Fibroblast of gingiva (primary cell): ENCODE data around the gene OSBP2.

Experiments used
- DNase-seq: peaks from one replicate; pipeline ENCODE4 v3.0.0-alpha.2; 2011; ENCODE audit warnings: low read depth

Gene OSBP2

GRCh38 chr22:30881361-30882183, 186.9 kb downstream of the OSBP2 start:
- DNase-seq, result no peak

DNA sequence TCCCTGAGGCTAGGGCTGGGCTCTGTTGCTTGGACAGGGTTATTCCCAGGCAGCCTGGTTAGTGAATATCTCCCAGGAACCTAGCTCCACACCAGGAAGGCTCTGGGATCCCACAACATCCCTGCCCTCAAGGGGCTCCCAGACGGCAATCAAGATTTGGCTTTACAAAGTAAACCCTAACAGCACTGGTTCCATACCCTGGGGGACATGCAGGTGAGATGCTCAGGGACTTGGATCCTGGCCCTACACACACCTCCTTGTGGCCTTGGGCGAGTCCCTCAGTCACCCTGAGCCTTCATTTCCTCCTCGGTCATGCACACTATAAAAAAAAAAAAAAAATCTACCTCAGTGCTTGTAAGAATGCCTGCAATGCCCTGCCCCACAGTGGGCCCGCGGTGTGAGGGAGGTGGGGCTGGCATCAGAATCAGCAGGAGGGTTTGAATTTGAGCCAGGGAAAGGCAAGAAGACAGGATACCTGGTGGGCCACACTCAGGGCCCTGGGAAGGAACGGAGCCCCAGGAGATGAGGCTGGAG, 187.6 kb downstream of the OSBP2 start:
- no peak for DNase-seq

GRCh38 chr22:30882974-30883533, 188.4 kb downstream of the OSBP2 start:
- DNase-seq, result no peak

GRCh38 chr22:30883586-30884145, 189.0 kb downstream of the OSBP2 start:
- no peak for DNase-seq

GRCh38 chr22:30884211-30885000, 189.7 kb downstream of the OSBP2 start:
- no peak for DNase-seq

DNA sequence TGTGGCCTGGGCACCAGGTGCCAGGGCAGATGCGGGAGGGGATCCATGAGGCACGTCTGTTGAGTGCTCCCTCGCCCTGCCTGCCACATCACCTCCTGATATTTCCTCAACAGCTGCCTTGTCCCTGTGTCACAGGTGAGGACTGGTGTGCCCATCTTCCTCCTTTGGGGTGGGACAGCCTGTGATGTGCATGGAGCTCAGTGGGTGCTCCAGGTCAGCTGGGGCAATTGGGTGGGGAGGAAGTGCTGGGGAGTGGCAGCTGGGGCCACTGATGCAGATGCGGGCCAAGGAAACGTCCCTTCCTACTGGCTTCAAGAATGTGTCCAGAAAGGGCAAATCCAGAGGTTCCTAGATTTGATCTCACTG, 190.3 kb downstream of the OSBP2 start:
- DNase-seq, result no peak

GRCh38 chr22:30885591-30885990, 190.9 kb downstream of the OSBP2 start:
- DNase-seq, result no peak

DNA sequence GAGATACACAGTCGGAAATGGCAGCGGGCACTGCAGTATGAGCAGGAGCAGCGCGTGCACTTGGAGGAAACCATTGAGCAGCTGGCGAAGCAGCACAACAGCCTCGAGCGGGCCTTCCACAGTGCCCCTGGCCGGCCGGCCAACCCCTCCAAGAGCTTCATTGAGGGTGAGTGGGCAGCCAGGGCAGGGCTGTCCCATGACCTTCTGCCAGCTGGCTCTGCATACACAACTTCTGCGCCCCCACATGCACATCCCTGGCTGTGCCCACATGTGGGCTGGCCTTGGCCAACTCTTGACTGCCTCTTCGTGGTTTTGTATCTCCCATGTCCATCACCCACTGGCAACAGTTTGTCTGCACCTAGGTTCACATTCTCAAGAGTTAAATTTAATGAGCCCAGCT, 192.8 kb downstream of the OSBP2 start:
- DNase-seq, result no peak

GRCh38 chr22:30887861-30888260, 193.2 kb downstream of the OSBP2 start:
- DNase-seq, result no peak

DNA sequence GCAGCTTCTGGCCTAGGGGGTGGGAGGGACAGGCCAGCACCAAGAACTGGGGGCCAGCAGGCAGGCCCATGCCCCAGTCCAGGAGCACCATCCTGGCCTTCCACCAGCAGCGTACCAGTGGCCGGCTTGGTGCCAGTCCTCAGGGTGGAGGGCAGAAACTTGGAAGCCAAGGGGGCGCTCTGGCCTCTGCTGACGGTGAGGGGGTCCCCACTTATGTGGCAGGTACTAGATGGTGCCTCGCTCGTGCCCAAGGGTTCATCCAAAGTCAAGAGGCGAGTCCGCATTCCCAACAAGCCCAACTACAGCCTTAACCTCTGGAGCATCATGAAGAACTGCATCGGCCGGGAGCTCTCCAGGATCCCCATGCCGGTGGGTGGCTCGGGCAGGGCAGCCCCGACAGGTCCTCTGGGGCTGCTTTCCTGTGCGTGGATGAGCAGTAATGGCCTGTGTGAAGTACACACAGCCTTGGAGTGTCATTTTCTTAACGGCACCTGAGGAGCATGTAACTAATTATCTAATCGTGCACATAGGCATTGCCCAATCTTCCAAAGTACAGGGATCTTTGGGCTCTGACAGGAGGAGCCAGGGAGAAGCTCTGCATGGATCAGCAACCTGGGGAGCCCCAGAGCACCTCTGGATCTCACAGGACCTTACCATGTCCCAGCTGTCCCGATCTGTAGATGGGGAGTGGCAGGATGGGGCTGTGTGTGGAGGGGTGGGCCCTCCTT, 194.8 kb downstream of the OSBP2 start:
- DNase-seq, result no peak

DNA sequence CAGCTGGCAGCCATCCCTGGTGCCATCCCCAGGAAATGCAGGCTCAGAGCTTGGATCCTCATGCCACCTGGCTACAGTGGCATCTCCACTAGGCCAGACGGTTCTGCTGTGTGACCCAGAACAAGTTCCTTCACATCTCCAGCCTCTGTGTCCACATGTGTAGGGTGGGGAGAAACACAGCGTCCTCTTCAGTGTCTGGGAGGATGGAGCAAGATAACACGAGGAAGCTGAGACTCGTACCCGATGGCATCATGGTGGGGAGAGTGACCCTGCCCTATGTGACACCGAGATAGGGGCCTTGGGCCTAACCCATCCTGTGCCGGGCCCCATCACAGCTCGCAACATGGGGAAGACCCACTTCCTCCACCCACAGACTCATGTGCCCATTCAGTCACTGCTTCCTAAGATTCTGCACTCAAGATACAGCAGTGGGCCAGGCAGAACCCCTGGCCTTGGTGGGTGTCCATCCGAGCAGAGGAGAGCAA, 195.4 kb downstream of the OSBP2 start:
- no peak for DNase-seq

- DNase-seq, result no peak
Observed at GRCh38 chr22:30890686-30891442, 196.2 kb downstream of the OSBP2 start.

GRCh38 chr22:30891443-30891755, 196.7 kb downstream of the OSBP2 start:
- DNase-seq, result no peak

- DNase-seq, result no peak
Observed at GRCh38 chr22:30891781-30892180, 197.1 kb downstream of the OSBP2 start.

GRCh38 chr22:30892286-30892685, 197.6 kb downstream of the OSBP2 start:
- DNase-seq, result no peak

DNA sequence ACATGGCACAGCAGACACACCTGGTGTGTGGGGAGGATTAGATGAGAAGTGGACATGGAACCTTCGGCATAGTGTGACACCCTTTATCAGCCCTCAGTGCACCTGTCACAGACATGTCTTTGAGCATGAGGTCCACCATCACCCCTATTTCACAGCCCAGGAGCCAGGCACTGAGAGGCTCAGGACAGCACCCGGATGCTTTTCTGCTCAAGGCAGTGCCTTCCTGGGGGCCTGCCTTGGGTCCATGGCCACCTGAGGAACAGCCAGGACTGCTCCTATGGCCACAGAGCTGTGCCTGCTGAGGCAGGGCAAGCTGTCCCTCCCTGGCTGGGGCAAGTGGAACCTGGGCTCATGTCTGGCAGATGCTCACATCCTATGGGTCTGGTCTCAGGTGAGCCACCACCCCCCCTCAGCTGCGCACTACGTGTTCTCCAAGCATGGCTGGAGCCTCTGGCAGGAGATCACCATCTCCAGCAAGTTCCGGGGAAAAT, 198.1 kb downstream of the OSBP2 start:
- DNase-seq, result no peak

GRCh38 chr22:30893434-30894370, 199.0 kb downstream of the OSBP2 start:
- DNase-seq, result no peak

- no peak for DNase-seq
Observed at GRCh38 chr22:30894371-30894740, 199.7 kb downstream of the OSBP2 start.

GRCh38 chr22:30902496-30903357, 208.1 kb downstream of the OSBP2 start:
- DNase-seq, result no peak
